Measurements from ENCODE around the gene SLC22A2. TPM values are rescaled to one million over a fixed set of nuclear protein-coding genes. Genes with fewer than 3 reads are reported as not detected.

Gene SLC22A2
- total RNA-seq, 2 experiments from 2014 or later: not detected

DNA sequence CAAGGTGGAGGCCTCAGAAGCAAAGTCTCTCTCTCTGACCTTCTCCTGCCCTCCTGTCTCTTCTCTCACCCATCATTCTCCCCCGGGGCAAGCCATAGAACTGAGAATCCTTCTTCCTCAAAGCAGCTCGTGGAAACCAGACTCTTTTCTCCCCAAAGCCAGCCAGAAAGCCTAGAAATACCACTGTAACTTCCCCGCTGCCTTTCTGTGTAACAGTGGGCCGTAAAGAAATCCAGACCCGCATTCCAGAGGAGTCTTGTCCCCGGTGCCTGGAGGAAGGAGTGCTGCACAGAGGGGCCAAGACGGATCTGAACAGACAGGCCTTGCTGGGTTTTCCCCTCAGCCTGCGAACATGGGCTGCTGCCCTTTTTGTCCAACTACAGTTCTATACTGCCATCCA, 977 bp upstream of the SLC22A2 start:
- H3K79me2 ChIP-seq (ENCODE audit: insufficient read depth, low read depth, low read length): no peaks in the 10 kb centered on the region
- DNase-seq (ENCODE audit: low spot score): no peak
- no peaks in the 10 kb centered on the region for H3K4me1 ChIP-seq (ENCODE audit: insufficient read depth, low read length, poor library complexity, severe bottlenecking)
- no peak overlapping the region for H3K27ac ChIP-seq (ENCODE audit: low read depth, low read length, poor library complexity, severe bottlenecking)
- intact Hi-C loops (cut with micrococcal nuclease; ENCODE audit: unreplicated experiment): no loop called here
- ChIA-PET CTCF (ENCODE audit: unreplicated experiment) (no interaction called here), POLR2A (no interaction called here)
- no TSS peak for BruUV-seq (replicated peaks)
- no peak overlapping the region for H2AFZ ChIP-seq (ENCODE audit: low read length)
- H3K36me3 ChIP-seq (ENCODE audit: insufficient read depth, low read length): no peaks in the 10 kb centered on the region
- H4K20me1 ChIP-seq (ENCODE audit: insufficient read depth, low read length): no peaks in the 10 kb centered on the region
- no peak overlapping the region for H3K4me3 ChIP-seq (ENCODE audit: low read depth, low read length, poor library complexity, severe bottlenecking)
- H3K9me2 ChIP-seq (ENCODE audit: insufficient read depth, low read length): no peaks in the 10 kb centered on the region
- H3K9me3 ChIP-seq (ENCODE audit: low read length): no peaks in the 10 kb centered on the region
- H3K4me2 ChIP-seq (ENCODE audit: low read length): no peak overlapping the region
- no peak for TF ChIP-seq EZH2phosphoT487 (IDR thresholded peaks at IDR 0.05; ENCODE audit: borderline replicate concordance, low read depth, low read length)
- TF ChIP-seq, protein P1, sequence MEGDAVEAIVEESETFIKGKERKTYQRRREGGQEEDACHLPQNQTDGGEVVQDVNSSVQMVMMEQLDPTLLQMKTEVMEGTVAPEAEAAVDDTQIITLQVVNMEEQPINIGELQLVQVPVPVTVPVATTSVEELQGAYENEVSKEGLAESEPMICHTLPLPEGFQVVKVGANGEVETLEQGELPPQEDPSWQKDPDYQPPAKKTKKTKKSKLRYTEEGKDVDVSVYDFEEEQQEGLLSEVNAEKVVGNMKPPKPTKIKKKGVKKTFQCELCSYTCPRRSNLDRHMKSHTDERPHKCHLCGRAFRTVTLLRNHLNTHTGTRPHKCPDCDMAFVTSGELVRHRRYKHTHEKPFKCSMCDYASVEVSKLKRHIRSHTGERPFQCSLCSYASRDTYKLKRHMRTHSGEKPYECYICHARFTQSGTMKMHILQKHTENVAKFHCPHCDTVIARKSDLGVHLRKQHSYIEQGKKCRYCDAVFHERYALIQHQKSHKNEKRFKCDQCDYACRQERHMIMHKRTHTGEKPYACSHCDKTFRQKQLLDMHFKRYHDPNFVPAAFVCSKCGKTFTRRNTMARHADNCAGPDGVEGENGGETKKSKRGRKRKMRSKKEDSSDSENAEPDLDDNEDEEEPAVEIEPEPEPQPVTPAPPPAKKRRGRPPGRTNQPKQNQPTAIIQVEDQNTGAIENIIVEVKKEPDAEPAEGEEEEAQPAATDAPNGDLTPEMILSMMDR (conservative IDR thresholded peaks at IDR 0.05; ENCODE audit: low read length): no peak

DNA sequence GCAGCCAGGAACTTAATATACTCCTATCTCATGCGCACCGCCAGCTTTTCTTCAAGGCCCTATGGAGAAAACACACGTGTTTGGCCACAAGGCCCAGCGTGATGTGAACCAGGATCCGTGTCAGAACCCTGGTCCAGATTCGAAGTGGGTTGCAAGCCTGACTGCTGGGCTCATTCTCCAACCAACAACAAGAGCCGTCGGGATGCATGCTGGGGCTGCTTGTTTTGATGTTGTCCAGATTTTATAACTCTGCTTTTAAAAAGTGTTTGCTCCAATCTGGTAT, 463 bp upstream of the SLC22A2 start:
- intact Hi-C loops (cut with micrococcal nuclease; ENCODE audit: unreplicated experiment): no loop called here
- no peak for DNase-seq (ENCODE audit: low spot score)
- Histone ChIP-seq H2AFZ (ENCODE audit: low read length) (no peak overlapping the region), H3K36me3 (ENCODE audit: insufficient read depth, low read length) (no peaks in the 10 kb centered on the region), H3K79me2 (ENCODE audit: insufficient read depth, low read depth, low read length) (no peaks in the 10 kb centered on the region), H3K4me2 (ENCODE audit: low read length) (no peak overlapping the region), H3K9me3 (ENCODE audit: low read length) (no peaks in the 10 kb centered on the region), H3K4me3 (ENCODE audit: low read depth, low read length, poor library complexity, severe bottlenecking) (no peak overlapping the region), H3K4me1 (ENCODE audit: insufficient read depth, low read length, poor library complexity, severe bottlenecking) (no peaks in the 10 kb centered on the region), H4K20me1 (ENCODE audit: insufficient read depth, low read length) (no peaks in the 10 kb centered on the region), H3K27ac (ENCODE audit: low read depth, low read length, poor library complexity, severe bottlenecking) (no peak overlapping the region), H3K9me2 (ENCODE audit: insufficient read depth, low read length) (no peaks in the 10 kb centered on the region)
- TF ChIP-seq EZH2phosphoT487 (IDR thresholded peaks at IDR 0.05; ENCODE audit: borderline replicate concordance, low read depth, low read length): no peak
- TF ChIP-seq, protein P1 (conservative IDR thresholded peaks at IDR 0.05; ENCODE audit: low read length): no peak
- BruUV-seq (replicated peaks): no TSS peak
- CTCF ChIA-PET (ENCODE audit: unreplicated experiment): no interaction called here
- POLR2A ChIA-PET: no interaction called here

DNA sequence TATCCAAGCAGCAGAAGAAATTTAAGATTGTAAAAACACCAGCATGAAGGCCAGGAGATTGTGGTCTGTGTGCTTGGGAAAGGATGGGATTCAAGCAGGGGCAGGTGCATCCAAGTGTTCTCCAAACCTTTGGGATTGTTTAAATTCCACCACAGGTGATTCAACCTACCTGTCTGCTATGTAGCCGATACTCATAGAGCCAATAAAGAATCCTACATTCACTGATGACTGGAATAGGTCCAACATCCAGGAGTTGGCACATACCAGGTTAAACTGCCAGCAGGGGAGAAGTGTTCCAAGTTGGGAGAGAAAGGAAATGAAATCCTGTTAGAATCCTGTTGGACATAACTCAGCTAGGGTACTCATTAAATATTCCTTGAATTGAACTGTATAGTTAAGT, 2.2 kb downstream of the SLC22A2 start:
- DNase-seq (ENCODE audit: low spot score): no peak
- no peak overlapping the region for H2AFZ ChIP-seq (ENCODE audit: low read length)
- H3K9me3 ChIP-seq (ENCODE audit: low read length): no peaks in the 10 kb centered on the region
- no peaks in the 10 kb centered on the region for H3K79me2 ChIP-seq (ENCODE audit: insufficient read depth, low read depth, low read length)
- no peak overlapping the region for H3K4me3 ChIP-seq (ENCODE audit: low read depth, low read length, poor library complexity, severe bottlenecking)
- H3K36me3 ChIP-seq (ENCODE audit: insufficient read depth, low read length): no peaks in the 10 kb centered on the region
- H4K20me1 ChIP-seq (ENCODE audit: insufficient read depth, low read length): no peaks in the 10 kb centered on the region
- H3K4me2 ChIP-seq (ENCODE audit: low read length): no peak overlapping the region
- intact Hi-C loops (cut with micrococcal nuclease; ENCODE audit: unreplicated experiment): no loop called here
- no peak overlapping the region for H3K27ac ChIP-seq (ENCODE audit: low read depth, low read length, poor library complexity, severe bottlenecking)
- H3K4me1 ChIP-seq (ENCODE audit: insufficient read depth, low read length, poor library complexity, severe bottlenecking): no peaks in the 10 kb centered on the region
- ChIA-PET POLR2A (no interaction called here), CTCF (ENCODE audit: unreplicated experiment) (no interaction called here)
- no peak for TF ChIP-seq EZH2phosphoT487 (IDR thresholded peaks at IDR 0.05; ENCODE audit: borderline replicate concordance, low read depth, low read length)
- TF ChIP-seq, protein P1 (conservative IDR thresholded peaks at IDR 0.05; ENCODE audit: low read length): no peak
- H3K9me2 ChIP-seq (ENCODE audit: insufficient read depth, low read length): no peaks in the 10 kb centered on the region
- no TSS peak for BruUV-seq (replicated peaks)

All from OCI-LY7 (cell line).